Measurements from ENCODE around the gene OSMR. TPM values are rescaled to one million over a fixed set of nuclear protein-coding genes. Genes with fewer than 3 reads are reported as not detected.

Gene OSMR
- total RNA-seq, 1 experiment from 2014 or later: 82.4 TPM

DNA sequence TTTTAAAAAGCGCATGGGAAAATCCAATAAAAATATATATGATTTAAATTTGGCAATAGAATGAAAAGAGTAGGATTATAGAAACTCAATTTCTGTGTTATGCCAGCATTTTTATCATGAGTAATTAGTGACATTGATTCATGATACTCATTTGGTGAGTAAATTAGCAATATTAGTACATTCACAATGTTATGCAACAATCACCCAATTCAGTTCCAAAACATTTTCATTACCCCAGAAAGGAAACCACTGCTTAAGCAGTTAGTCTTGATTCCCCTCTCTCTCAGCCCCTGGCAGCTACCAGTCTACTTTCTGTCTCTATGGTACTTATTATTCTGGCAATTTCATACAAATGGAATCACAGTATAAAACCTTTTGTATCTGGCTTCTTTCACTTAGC lies 27.0 kb downstream of the OSMR start:
- Histone ChIP-seq H3K27ac (ENCODE audit: low read length) (no peak overlapping the region), H3K4me3 (ENCODE audit: low read depth in 2 of 2, low read length in 2 of 2) (no peak overlapping the region), H3K4me1 (ENCODE audit: control insufficient read depth, insufficient read depth, low read length) (peaks cover 3% of the 10 kb centered on the region), H3K36me3 (ENCODE audit: control insufficient read depth, insufficient read depth, low read length) (peaks cover 13% of the 10 kb centered on the region), H3K9me3 (ENCODE audit: control insufficient read depth, insufficient read depth, low read depth, low read length) (no peaks in the 10 kb centered on the region), H3K27me3 (ENCODE audit: control insufficient read depth, insufficient read depth, low read length) (no peaks in the 10 kb centered on the region)
- in situ Hi-C loops (cut with HindIII; ENCODE audit: low pct_unique_long_range_greater_than_20kb, low sequenced_read_pairs) (no loop called here), intact Hi-C loops (cut with micrococcal nuclease; ENCODE audit: unreplicated experiment) (no loop called here)
- ATAC-seq: no peak
- BruUV-seq (replicated peaks): no TSS peak
- TF ChIP-seq SIN3A (IDR thresholded peaks at IDR 0.05; ENCODE audit: borderline replicate concordance, insufficient read depth, low read depth, low read length) (no peak), POLR2AphosphoS5 (IDR thresholded peaks at IDR 0.05; ENCODE audit: low read depth, low read length) (no peak), TCF7L2 (IDR thresholded peaks at IDR 0.05; ENCODE audit: low read depth, low read length) (no peak)
- TF ChIP-seq, protein P1, sequence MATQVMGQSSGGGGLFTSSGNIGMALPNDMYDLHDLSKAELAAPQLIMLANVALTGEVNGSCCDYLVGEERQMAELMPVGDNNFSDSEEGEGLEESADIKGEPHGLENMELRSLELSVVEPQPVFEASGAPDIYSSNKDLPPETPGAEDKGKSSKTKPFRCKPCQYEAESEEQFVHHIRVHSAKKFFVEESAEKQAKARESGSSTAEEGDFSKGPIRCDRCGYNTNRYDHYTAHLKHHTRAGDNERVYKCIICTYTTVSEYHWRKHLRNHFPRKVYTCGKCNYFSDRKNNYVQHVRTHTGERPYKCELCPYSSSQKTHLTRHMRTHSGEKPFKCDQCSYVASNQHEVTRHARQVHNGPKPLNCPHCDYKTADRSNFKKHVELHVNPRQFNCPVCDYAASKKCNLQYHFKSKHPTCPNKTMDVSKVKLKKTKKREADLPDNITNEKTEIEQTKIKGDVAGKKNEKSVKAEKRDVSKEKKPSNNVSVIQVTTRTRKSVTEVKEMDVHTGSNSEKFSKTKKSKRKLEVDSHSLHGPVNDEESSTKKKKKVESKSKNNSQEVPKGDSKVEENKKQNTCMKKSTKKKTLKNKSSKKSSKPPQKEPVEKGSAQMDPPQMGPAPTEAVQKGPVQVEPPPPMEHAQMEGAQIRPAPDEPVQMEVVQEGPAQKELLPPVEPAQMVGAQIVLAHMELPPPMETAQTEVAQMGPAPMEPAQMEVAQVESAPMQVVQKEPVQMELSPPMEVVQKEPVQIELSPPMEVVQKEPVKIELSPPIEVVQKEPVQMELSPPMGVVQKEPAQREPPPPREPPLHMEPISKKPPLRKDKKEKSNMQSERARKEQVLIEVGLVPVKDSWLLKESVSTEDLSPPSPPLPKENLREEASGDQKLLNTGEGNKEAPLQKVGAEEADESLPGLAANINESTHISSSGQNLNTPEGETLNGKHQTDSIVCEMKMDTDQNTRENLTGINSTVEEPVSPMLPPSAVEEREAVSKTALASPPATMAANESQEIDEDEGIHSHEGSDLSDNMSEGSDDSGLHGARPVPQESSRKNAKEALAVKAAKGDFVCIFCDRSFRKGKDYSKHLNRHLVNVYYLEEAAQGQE (IDR thresholded peaks at IDR 0.05; ENCODE audit: insufficient read depth in 1 of 2, low read depth in 2 of 2, low read length in 1 of 2): no peak
- TF ChIP-seq, protein P2, sequence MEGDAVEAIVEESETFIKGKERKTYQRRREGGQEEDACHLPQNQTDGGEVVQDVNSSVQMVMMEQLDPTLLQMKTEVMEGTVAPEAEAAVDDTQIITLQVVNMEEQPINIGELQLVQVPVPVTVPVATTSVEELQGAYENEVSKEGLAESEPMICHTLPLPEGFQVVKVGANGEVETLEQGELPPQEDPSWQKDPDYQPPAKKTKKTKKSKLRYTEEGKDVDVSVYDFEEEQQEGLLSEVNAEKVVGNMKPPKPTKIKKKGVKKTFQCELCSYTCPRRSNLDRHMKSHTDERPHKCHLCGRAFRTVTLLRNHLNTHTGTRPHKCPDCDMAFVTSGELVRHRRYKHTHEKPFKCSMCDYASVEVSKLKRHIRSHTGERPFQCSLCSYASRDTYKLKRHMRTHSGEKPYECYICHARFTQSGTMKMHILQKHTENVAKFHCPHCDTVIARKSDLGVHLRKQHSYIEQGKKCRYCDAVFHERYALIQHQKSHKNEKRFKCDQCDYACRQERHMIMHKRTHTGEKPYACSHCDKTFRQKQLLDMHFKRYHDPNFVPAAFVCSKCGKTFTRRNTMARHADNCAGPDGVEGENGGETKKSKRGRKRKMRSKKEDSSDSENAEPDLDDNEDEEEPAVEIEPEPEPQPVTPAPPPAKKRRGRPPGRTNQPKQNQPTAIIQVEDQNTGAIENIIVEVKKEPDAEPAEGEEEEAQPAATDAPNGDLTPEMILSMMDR (IDR thresholded peaks at IDR 0.05): no peak
- DNase-seq (ENCODE audit: low read depth, low spot score): no peak
- POLR2A ChIA-PET: no interaction called here
- CTCF ChIA-PET: no interaction called here

DNA sequence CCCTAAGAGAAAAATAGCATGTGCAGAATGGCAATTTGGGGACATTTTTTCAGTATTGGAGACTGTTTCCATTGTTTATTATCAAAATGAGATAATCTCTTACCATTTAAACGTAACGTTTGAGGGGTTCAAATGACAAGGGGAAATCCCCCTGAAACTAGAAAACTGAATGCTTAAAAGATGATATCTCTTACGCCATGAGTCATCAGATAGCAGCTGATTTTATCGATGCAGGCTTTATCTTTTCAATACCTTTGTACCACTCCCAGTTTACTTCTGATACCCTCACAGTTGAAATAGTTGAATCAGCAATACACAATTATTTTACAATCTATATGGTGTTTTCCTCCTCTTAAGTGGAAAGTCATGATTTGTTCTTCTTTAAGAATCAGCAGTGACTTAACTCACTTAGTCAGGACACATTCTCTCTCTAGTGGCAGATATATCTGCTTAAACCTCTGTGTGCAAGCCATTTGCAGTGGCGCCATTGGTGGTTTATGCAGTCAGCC lies 29.2 kb downstream of the OSMR start:
- intact Hi-C loops (cut with micrococcal nuclease; ENCODE audit: unreplicated experiment): no loop called here
- CTCF ChIA-PET: no interaction called here

More for the DNA sequence above, 29.2 kb downstream of the OSMR start:
- Histone ChIP-seq H3K9me3 (ENCODE audit: control insufficient read depth, insufficient read depth, low read depth, low read length) (no peaks in the 10 kb centered on the region), H3K27me3 (ENCODE audit: control insufficient read depth, insufficient read depth, low read length) (no peaks in the 10 kb centered on the region), H3K4me1 (ENCODE audit: control insufficient read depth, insufficient read depth, low read length) (peaks cover 3% of the 10 kb centered on the region), H3K4me3 (ENCODE audit: low read depth in 2 of 2, low read length in 2 of 2) (no peak overlapping the region), H3K27ac (ENCODE audit: low read length) (no peak overlapping the region), H3K36me3 (ENCODE audit: control insufficient read depth, insufficient read depth, low read length) (peaks cover 14% of the 10 kb centered on the region)
- no peak for TF ChIP-seq POLR2AphosphoS5 (IDR thresholded peaks at IDR 0.05; ENCODE audit: low read depth, low read length)
- TF ChIP-seq, protein P2 (IDR thresholded peaks at IDR 0.05): no peak
- TF ChIP-seq SIN3A (IDR thresholded peaks at IDR 0.05; ENCODE audit: borderline replicate concordance, insufficient read depth, low read depth, low read length): no peak
- TF ChIP-seq, protein P1 (IDR thresholded peaks at IDR 0.05; ENCODE audit: insufficient read depth in 1 of 2, low read depth in 2 of 2, low read length in 1 of 2): no peak
- no peak for TF ChIP-seq TCF7L2 (IDR thresholded peaks at IDR 0.05; ENCODE audit: low read depth, low read length)
- in situ Hi-C loops (cut with HindIII; ENCODE audit: low pct_unique_long_range_greater_than_20kb, low sequenced_read_pairs): no loop called here
- no peak for DNase-seq (ENCODE audit: low read depth, low spot score)
- no TSS peak for BruUV-seq (replicated peaks)
- POLR2A ChIA-PET: no interaction called here
- no peak for ATAC-seq
